ENCODE results near the gene SLC35E1. TPM values are rescaled to one million over a fixed set of nuclear protein-coding genes. Genes with fewer than 3 reads are reported as not detected.

The SLC35E1 gene
- total and polyA plus RNA-seq, 2 of the 13 experiments (the other 11 are each of a cell fraction or from before 2014, with no cell fraction given), result 21.2 to 46.5 TPM

GRCh38 chr19:16571283-16571682 is 932 bp downstream of the SLC35E1 start (continued):
- no peak for TF ChIP-seq THRA (CRISPR knock-in tag; IDR thresholded peaks at IDR 0.05; ENCODE audit: borderline replicate concordance)
- no peak for TF ChIP-seq SUZ12 (IDR thresholded peaks at IDR 0.05; ENCODE audit: low read depth, low read length)
- no peak for TF ChIP-seq HOXA9 (CRISPR knock-in tag; IDR thresholded peaks at IDR 0.05; ENCODE audit: borderline replicate concordance)
- 0 out of 2 replicates have a peak, but pooled peaks have one; percentile 9 for TF ChIP-seq ZNF274 (CRISPR knock-in tag; IDR thresholded peaks at IDR 0.05)
- 0 out of 2 replicates have a peak, but pooled peaks have one; percentile 1 for TF ChIP-seq ZNF691 (CRISPR knock-in tag; IDR thresholded peaks at IDR 0.05; ENCODE audit: borderline replicate concordance, low read depth)
- TF ChIP-seq CEBPB (IDR thresholded peaks at IDR 0.05; ENCODE audit: borderline replicate concordance, low read depth, low read length), result no peak
- TF ChIP-seq KLF11 (CRISPR knock-in tag; IDR thresholded peaks at IDR 0.05), result no peak
- no peak for TF ChIP-seq ZNF782 (CRISPR knock-in tag; IDR thresholded peaks at IDR 0.05; ENCODE audit: borderline replicate concordance)
- TF ChIP-seq ZBTB49 (CRISPR knock-in tag; IDR thresholded peaks at IDR 0.05; ENCODE audit: borderline replicate concordance), result no peak
- no peak for TF ChIP-seq UBTF (CRISPR knock-in tag; IDR thresholded peaks at IDR 0.05)
- no peak for TF ChIP-seq TBX2 (CRISPR knock-in tag; IDR thresholded peaks at IDR 0.05; ENCODE audit: borderline replicate concordance)
- TF ChIP-seq ATF7 (IDR thresholded peaks at IDR 0.05), result no peak
- TF ChIP-seq ATF7 (CRISPR knock-in tag; IDR thresholded peaks at IDR 0.05), result peak; percentile 56; the same call in 1 of the 2 replicates
- TF ChIP-seq ZNF713 (CRISPR knock-in tag; IDR thresholded peaks at IDR 0.05), result no peak
- no peak for TF ChIP-seq ZKSCAN5 (CRISPR knock-in tag; IDR thresholded peaks at IDR 0.05)
- TF ChIP-seq KAT8 (CRISPR knock-in tag; IDR thresholded peaks at IDR 0.05), result no peak
- TF ChIP-seq HDAC1 (CRISPR knock-in tag; IDR thresholded peaks at IDR 0.05), result no peak
- TF ChIP-seq ZNF383 (CRISPR knock-in tag; IDR thresholded peaks at IDR 0.05; ENCODE audit: borderline replicate concordance), result 0 out of 2 replicates have a peak, but pooled peaks have one; percentile 35
- no peak for TF ChIP-seq ZSCAN25 (CRISPR knock-in tag; IDR thresholded peaks at IDR 0.05)
- 0 out of 2 replicates have a peak, but pooled peaks have one; percentile 40 for TF ChIP-seq MEIS1 (CRISPR knock-in tag; IDR thresholded peaks at IDR 0.05; ENCODE audit: borderline replicate concordance)
- no peak for TF ChIP-seq ZNF75D (CRISPR knock-in tag; IDR thresholded peaks at IDR 0.05; ENCODE audit: borderline replicate concordance)
- TF ChIP-seq FOXM1 (CRISPR knock-in tag; IDR thresholded peaks at IDR 0.05), result no peak
- TF ChIP-seq ZNF644 (CRISPR knock-in tag; IDR thresholded peaks at IDR 0.05; ENCODE audit: low read depth), result no peak

Data from HepG2 (cell line).